HL-60/S4 (cell line): ENCODE measurements around the gene ASCL3.
"Not testable (repeated sequence)": the region's sequence is repeated elsewhere in the genome, so short reads cannot be mapped to it uniquely, and the experiment has no call there.

ENCODE experiments used
- in situ Hi-C: fragments of 300-500 bp; cut with MboI; formaldehyde crosslinking; loops from 2 replicates; pipeline ENCODE4 v1.14.3; 2022; ENCODE audit warnings: low sequenced_read_pairs

ASCL3 gene

GRCh38 chr11:8911029-8911823, 31.6 kb downstream of the ASCL3 start, which contains the start of gene AKIP1:
Gene AKIP1 (plus strand): TSS chr11:8911189. CDS start chr11:8911450, 261 bp downstream.
- in situ Hi-C loops = no loop called here

DNA sequence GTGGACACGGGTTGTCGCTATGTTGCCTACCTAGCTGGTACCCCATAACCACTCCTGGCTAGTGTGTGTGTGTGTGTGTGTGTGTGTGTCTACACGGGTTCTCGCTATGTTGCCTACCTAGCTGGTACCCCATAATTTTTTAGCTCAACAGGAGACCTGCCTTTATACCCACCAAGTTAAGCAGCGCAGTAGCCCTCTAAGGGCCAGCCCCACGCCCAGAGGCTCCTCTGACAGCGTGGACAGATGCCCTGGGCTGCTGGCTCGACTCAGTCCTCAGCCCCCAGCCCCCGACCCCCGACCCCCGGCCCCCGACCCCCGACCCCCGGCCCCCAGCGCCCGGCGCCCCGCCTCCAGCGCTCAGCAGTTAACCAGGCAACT, 32.2 kb downstream of the ASCL3 start:
- in situ Hi-C loops = no loop called here

GRCh38 chr11:8908099-8908498, 34.7 kb downstream of the ASCL3 start:
- in situ Hi-C loops = no loop called here

DNA sequence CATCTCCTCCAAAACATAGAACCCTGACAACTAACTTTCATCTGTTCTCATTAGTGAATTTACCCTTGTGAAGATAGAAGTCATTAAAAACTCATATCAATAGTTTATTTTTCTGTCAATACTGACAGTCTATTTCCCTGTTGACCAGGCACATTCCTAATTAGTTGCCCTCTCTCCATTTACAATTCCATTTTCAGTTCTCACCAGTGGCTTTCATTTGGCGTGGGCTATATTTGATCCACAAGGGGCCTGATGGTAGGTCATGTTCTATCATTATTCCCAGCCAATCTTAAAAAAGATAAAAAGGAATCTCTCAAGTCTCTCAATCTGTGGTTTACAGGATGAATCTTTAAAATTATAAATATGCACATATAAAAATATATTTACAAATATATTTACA, 35.7 kb downstream of the ASCL3 start:
- in situ Hi-C loops = no loop called here

- in situ Hi-C loops = no loop called here
These were observed 37.2 kb downstream of the ASCL3 start for GRCh38 chr11:8905528-8906165.

- in situ Hi-C loops = no loop called here
These were observed 43.6 kb downstream of the ASCL3 start for GRCh38 chr11:8899119-8899753.

GRCh38 chr11:8891185-8891584, 51.6 kb downstream of the ASCL3 start:
- in situ Hi-C loops = not testable (repeated sequence)
